ENCODE measurements around the gene DNAJC27.

DNA sequence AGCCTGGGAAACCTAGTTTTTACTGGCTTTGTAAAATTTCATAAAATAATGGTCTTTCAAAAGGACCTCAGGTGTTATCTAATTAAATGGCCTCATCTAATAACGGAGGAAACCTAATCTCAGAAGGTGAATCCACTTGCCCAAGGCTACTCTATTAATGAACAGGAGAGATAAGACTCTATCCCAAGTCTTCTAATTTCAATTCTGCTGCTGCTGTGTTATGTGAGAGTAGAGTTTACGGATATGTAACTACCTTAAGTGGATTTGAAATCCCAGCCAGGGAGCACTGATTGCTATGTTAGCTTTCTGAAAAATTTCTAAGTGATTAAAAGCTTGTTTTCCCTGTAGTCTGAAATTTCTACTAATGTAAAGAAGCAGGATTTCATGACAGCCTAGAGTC, 34.5 kb downstream of the DNAJC27 start:
- TF ChIP-seq, protein P1, sequence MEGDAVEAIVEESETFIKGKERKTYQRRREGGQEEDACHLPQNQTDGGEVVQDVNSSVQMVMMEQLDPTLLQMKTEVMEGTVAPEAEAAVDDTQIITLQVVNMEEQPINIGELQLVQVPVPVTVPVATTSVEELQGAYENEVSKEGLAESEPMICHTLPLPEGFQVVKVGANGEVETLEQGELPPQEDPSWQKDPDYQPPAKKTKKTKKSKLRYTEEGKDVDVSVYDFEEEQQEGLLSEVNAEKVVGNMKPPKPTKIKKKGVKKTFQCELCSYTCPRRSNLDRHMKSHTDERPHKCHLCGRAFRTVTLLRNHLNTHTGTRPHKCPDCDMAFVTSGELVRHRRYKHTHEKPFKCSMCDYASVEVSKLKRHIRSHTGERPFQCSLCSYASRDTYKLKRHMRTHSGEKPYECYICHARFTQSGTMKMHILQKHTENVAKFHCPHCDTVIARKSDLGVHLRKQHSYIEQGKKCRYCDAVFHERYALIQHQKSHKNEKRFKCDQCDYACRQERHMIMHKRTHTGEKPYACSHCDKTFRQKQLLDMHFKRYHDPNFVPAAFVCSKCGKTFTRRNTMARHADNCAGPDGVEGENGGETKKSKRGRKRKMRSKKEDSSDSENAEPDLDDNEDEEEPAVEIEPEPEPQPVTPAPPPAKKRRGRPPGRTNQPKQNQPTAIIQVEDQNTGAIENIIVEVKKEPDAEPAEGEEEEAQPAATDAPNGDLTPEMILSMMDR (IDR thresholded peaks at IDR 0.05) = no peak
- no peak for TF ChIP-seq POLR2A (IDR thresholded peaks at IDR 0.05)

Data from testis (tissue), 2 donors.